ENCODE measurements around the gene EPS8L2.

Gene EPS8L2

GRCh38 chr11:704781-705645, 1.0 kb upstream of the EPS8L2 start:
- no peak for DNase-seq

GRCh38 chr11:706439-706956, 467 bp downstream of the EPS8L2 start:
- no peak for DNase-seq

GRCh38 chr11:706957-707816, 1.2 kb downstream of the EPS8L2 start:
- no peak for DNase-seq

- DNase-seq: no peak
Measured at GRCh38 chr11:707817-708420, 1.9 kb downstream of the EPS8L2 start.

- DNase-seq: no peak
Measured at GRCh38 chr11:708511-708910, 2.5 kb downstream of the EPS8L2 start.

GRCh38 chr11:709109-709997, 3.3 kb downstream of the EPS8L2 start:
- no peak for DNase-seq

- no peak for DNase-seq
Measured at GRCh38 chr11:714436-714835, 8.4 kb downstream of the EPS8L2 start.

GRCh38 chr11:719214-720016, 13.4 kb downstream of the EPS8L2 start:
- no peak for DNase-seq

GRCh38 chr11:720017-720641, 14.1 kb downstream of the EPS8L2 start:
- no peak for DNase-seq

- DNase-seq: no peak
Measured at GRCh38 chr11:720642-721246, 14.7 kb downstream of the EPS8L2 start.

GRCh38 chr11:721247-721740, 15.3 kb downstream of the EPS8L2 start:
- DNase-seq: no peak

GRCh38 chr11:721741-722345, 15.8 kb downstream of the EPS8L2 start:
- DNase-seq: no peak

GRCh38 chr11:722346-722811, 16.3 kb downstream of the EPS8L2 start:
- DNase-seq: no peak

- DNase-seq: no peak
Measured at GRCh38 chr11:723120-723883, 17.3 kb downstream of the EPS8L2 start.

- DNase-seq: no peak
Measured at GRCh38 chr11:724049-724777, 18.2 kb downstream of the EPS8L2 start.

GRCh38 chr11:724778-725386, 18.9 kb downstream of the EPS8L2 start:
- DNase-seq: no peak

GRCh38 chr11:725624-726202, 19.7 kb downstream of the EPS8L2 start:
- no peak for DNase-seq

Measured in KG1 (cell line).